Activated CD4-positive, alpha-beta T cell treated with anti-CD3 and anti-CD28 coated beads, Interleukin-2, amount 50 U/mL, for 16 hours (primary cell): Measurements from ENCODE around the gene CACNB4.
"Not testable (repeated sequence)": the region's sequence is repeated elsewhere in the genome, so short reads cannot be mapped to it uniquely, and the experiment has no call there.

ENCODE experiments used
- DNase-seq: peaks from one replicate; pipeline ENCODE4 v3.0.0-alpha.2; 2020

The CACNB4 gene

GRCh38 chr2:152098496-152099366 lies at the start of gene CACNB4:
CACNB4 (minus strand) TSS chr2:152099044.
- no peak for DNase-seq

GRCh38 chr2:152134488-152135280 lies 35.8 kb upstream of the CACNB4 start:
- peak; percentile 81 for DNase-seq

GRCh38 chr2:152132306-152132705 lies 33.5 kb upstream of the CACNB4 start:
- DNase-seq: no peak

GRCh38 chr2:152127628-152128027 lies 28.8 kb upstream of the CACNB4 start:
- DNase-seq: no peak

- DNase-seq: no peak
These were observed 27.8 kb upstream of the CACNB4 start for GRCh38 chr2:152126664-152127063.

GRCh38 chr2:152122161-152122560 lies 23.3 kb upstream of the CACNB4 start:
- DNase-seq: no peak

- DNase-seq: no peak
These were observed 21.6 kb upstream of the CACNB4 start for GRCh38 chr2:152120430-152120829.

- no peak for DNase-seq
These were observed 17.1 kb upstream of the CACNB4 start for GRCh38 chr2:152115952-152116351.

- no peak for DNase-seq
These were observed 15.5 kb upstream of the CACNB4 start for GRCh38 chr2:152114366-152114765.

- DNase-seq: not testable (repeated sequence)
These were observed 8.3 kb upstream of the CACNB4 start for GRCh38 chr2:152107140-152107539.

GRCh38 chr2:152106464-152106863 lies 7.6 kb upstream of the CACNB4 start:
- no peak for DNase-seq

GRCh38 chr2:152103271-152103670 lies 4.4 kb upstream of the CACNB4 start:
- no peak for DNase-seq

GRCh38 chr2:152100961-152101360 lies 2.1 kb upstream of the CACNB4 start:
- DNase-seq: no peak

GRCh38 chr2:152099367-152100050 lies 665 bp upstream of the CACNB4 start:
- no peak for DNase-seq

GRCh38 chr2:152097801-152098495 lies 896 bp downstream of the CACNB4 start:
- no peak for DNase-seq

GRCh38 chr2:152097290-152097800 lies 1.5 kb downstream of the CACNB4 start:
- no peak for DNase-seq

- no peak for DNase-seq
These were observed 3.7 kb downstream of the CACNB4 start for GRCh38 chr2:152095146-152095545.

GRCh38 chr2:152094014-152094413 lies 4.8 kb downstream of the CACNB4 start:
- no peak for DNase-seq

- no peak for DNase-seq
These were observed 5.4 kb downstream of the CACNB4 start for GRCh38 chr2:152093464-152093863.

GRCh38 chr2:152092095-152092494 lies 6.7 kb downstream of the CACNB4 start:
- no peak for DNase-seq

- DNase-seq: not testable (repeated sequence)
These were observed 8.1 kb downstream of the CACNB4 start for GRCh38 chr2:152090726-152091125.

- no peak for DNase-seq
These were observed 9.6 kb downstream of the CACNB4 start for GRCh38 chr2:152089238-152089637.

GRCh38 chr2:152088006-152088405 lies 10.8 kb downstream of the CACNB4 start:
- DNase-seq: no peak
